Activated CD4-positive, alpha-beta memory T cell treated with anti-CD3 and anti-CD28 coated beads, Interleukin-2, amount 10 ng/mL, durations not matched to agents 7 days and 5 days (primary cell): ENCODE measurements around the gene ADCY7. TPM values are rescaled to one million over a fixed set of nuclear protein-coding genes. Genes with fewer than 3 reads are reported as not detected.
A peak's percentile ranks its signal among the peaks of the same experiment; 100 is the strongest.
"Not testable (repeated sequence)": the region's sequence is repeated elsewhere in the genome, so short reads cannot be mapped to it uniquely, and the experiment has no call there.

Experiments used
- CTCF ChIA-PET: fragments of 350-600 bp; sonication (Branson Sonifier 250); formaldehyde crosslinking; loops from one replicate; lab custom pipeline; 2021; ENCODE audit warnings: antibody characterized with exemption, inconsistent platforms; lab: Charles Lee
- POLR2A ChIA-PET: fragments of 350-600 bp; sonication (Branson Sonifier 250); formaldehyde crosslinking; loops from one replicate; lab custom pipeline; 2021; ENCODE audit warnings: antibody characterized with exemption; lab: Charles Lee
- DNase-seq: peaks from one replicate; pipeline ENCODE4 v3.0.0-alpha.2; 2020
- H3K27ac Mint-ChIP-seq: one replicate; pipeline ENCODE4 v1.8.0; 2021; ENCODE audit warnings: mild to moderate bottlenecking, mixed read lengths
- H3K27me3 Mint-ChIP-seq: one replicate; pipeline ENCODE4 v1.8.0; 2021; ENCODE audit warnings: mixed read lengths
- H3K36me3 Mint-ChIP-seq: one replicate; pipeline ENCODE4 v1.8.0; 2021; ENCODE audit warnings: low read depth, mixed read lengths
- H3K4me1 Mint-ChIP-seq: one replicate; pipeline ENCODE4 v1.8.0; 2021; ENCODE audit warnings: mixed read lengths
- H3K4me3 Mint-ChIP-seq: one replicate; pipeline ENCODE4 v1.8.0; 2021; ENCODE audit warnings: mild to moderate bottlenecking, mixed read lengths
- H3K9me3 Mint-ChIP-seq: one replicate; pipeline ENCODE4 v1.8.0; 2021; ENCODE audit warnings: mixed read lengths
- total RNA-seq, 2 experiments: library from RNA; stranded (reverse); gene quantifications; one replicate each; pipeline ENCODE4 v1.2.3, GENCODE V29; 2021

The ADCY7 gene
- total RNA-seq, 2 experiments from 2014 or later = 266 to 270 TPM

- ChIA-PET POLR2A (interaction anchor here (1.0 to 9.8 kb wide), 7 partner anchors 9 to 477 kb away, joined by 3 to 165 read pairs (median 4); no protein-coding TSS in a partner anchor), CTCF (interaction anchor here (0.9 to 13.2 kb wide), 5 partner anchors 10 to 477 kb away, joined by 3 to 364 read pairs (median 57); partner anchors contain the start of gene CNEP1R1)
- no peak for DNase-seq
- H3K36me3 Mint-ChIP-seq = peaks cover 80% of the 10 kb centered on the region
- peak overlapping the region; percentile 26 for H3K27ac Mint-ChIP-seq
- no peaks in the 10 kb centered on the region for H3K27me3 Mint-ChIP-seq
- no peaks in the 10 kb centered on the region for H3K9me3 Mint-ChIP-seq
- no peak overlapping the region for H3K4me3 Mint-ChIP-seq
- peaks cover 76% of the 10 kb centered on the region for H3K4me1 Mint-ChIP-seq
These were observed 63.3 kb downstream of the ADCY7 start for GRCh38 chr16:50329446-50330189.

- no peak overlapping the region for H3K4me3 Mint-ChIP-seq
- no peak for DNase-seq
- H3K9me3 Mint-ChIP-seq = no peaks in the 10 kb centered on the region
- H3K4me1 Mint-ChIP-seq = peaks cover 83% of the 10 kb centered on the region
- ChIA-PET POLR2A (interaction anchor here (1.1 to 9.8 kb wide), 3 partner anchors 7 to 98 kb away, joined by 3 to 165 read pairs (median 3); no protein-coding TSS in a partner anchor), CTCF (interaction anchor here (13.2 kb wide), 1 partner anchor 24 kb away, joined by 364 read pairs; no protein-coding TSS in a partner anchor)
- H3K27me3 Mint-ChIP-seq = no peaks in the 10 kb centered on the region
- H3K27ac Mint-ChIP-seq = peak overlapping the region; percentile 19
- peaks cover 76% of the 10 kb centered on the region for H3K36me3 Mint-ChIP-seq
These were observed 65.2 kb downstream of the ADCY7 start for GRCh38 chr16:50331570-50331969.

GRCh38 chr16:50332599-50332998, 66.2 kb downstream of the ADCY7 start:
- Mint-ChIP-seq H3K4me3 (no peak overlapping the region), H3K27ac (no peak overlapping the region)

GRCh38 chr16:50334106-50334975, 68.0 kb downstream of the ADCY7 start:
- no peak for DNase-seq
- Mint-ChIP-seq H3K4me1 (peaks cover 85% of the 10 kb centered on the region), H3K36me3 (peaks cover 75% of the 10 kb centered on the region), H3K27ac (peak overlapping the region; percentile 95), H3K9me3 (no peaks in the 10 kb centered on the region), H3K27me3 (no peaks in the 10 kb centered on the region), H3K4me3 (peak overlapping the region; percentile 11)
- ChIA-PET CTCF (no interaction called here), POLR2A (interaction anchor here (0.6 to 1.5 kb wide), 4 partner anchors 22 to 143 kb away, joined by 3 read pairs; partner anchors contain the start of gene ADCY7)

More at GRCh38 chr16:50332599-50332998, 66.2 kb downstream of the ADCY7 start:
- POLR2A ChIA-PET = no interaction called here
- H3K9me3 Mint-ChIP-seq = no peaks in the 10 kb centered on the region
- H3K4me1 Mint-ChIP-seq = peaks cover 83% of the 10 kb centered on the region
- CTCF ChIA-PET = interaction anchor here (13.2 kb wide), 1 partner anchor 23 kb away, joined by 364 read pairs; no protein-coding TSS in a partner anchor
- no peak for DNase-seq
- no peaks in the 10 kb centered on the region for H3K27me3 Mint-ChIP-seq
- peaks cover 75% of the 10 kb centered on the region for H3K36me3 Mint-ChIP-seq

GRCh38 chr16:50335196-50335958, 69.0 kb downstream of the ADCY7 start:
- Mint-ChIP-seq H3K4me3 (peak overlapping the region; percentile 29), H3K9me3 (no peaks in the 10 kb centered on the region), H3K27me3 (no peaks in the 10 kb centered on the region), H3K36me3 (peaks cover 67% of the 10 kb centered on the region), H3K4me1 (peaks cover 82% of the 10 kb centered on the region), H3K27ac (peak overlapping the region; percentile 95)
- POLR2A ChIA-PET = interaction anchor here (1.0 to 6.8 kb wide), 4 partner anchors 9 to 90 kb away, joined by 3 to 165 read pairs (median 3); partner anchors contain the start of gene ADCY7
- DNase-seq = peak; percentile 66
- CTCF ChIA-PET = no interaction called here

- ChIA-PET POLR2A (interaction anchor here (0.7 to 6.8 kb wide), 8 partner anchors 10 to 409 kb away, joined by 3 to 165 read pairs (median 22); partner anchors contain the start of gene ADCY7), CTCF (interaction anchor here (0.7 to 7.2 kb wide), 5 partner anchors 9 to 328 kb away, joined by 3 to 98 read pairs (median 6); no protein-coding TSS in a partner anchor)
- Mint-ChIP-seq H3K4me3 (no peak overlapping the region), H3K4me1 (peaks cover 78% of the 10 kb centered on the region), H3K27ac (peak overlapping the region; percentile 95), H3K27me3 (no peaks in the 10 kb centered on the region), H3K36me3 (peaks cover 65% of the 10 kb centered on the region), H3K9me3 (no peaks in the 10 kb centered on the region)
- no peak for DNase-seq
These were observed 70.5 kb downstream of the ADCY7 start for GRCh38 chr16:50336884-50337283.

GRCh38 chr16:50338371-50339231, 72.2 kb downstream of the ADCY7 start:
- CTCF ChIA-PET = interaction anchor here (0.8 to 7.2 kb wide), 9 partner anchors 11 to 468 kb away, joined by 3 to 98 read pairs (median 5); partner anchors contain the start of gene CNEP1R1
- H3K27ac Mint-ChIP-seq = peak overlapping the region; percentile 95
- peaks cover 72% of the 10 kb centered on the region for H3K4me1 Mint-ChIP-seq
- peak; percentile 50 for DNase-seq
- H3K36me3 Mint-ChIP-seq = peaks cover 64% of the 10 kb centered on the region
- POLR2A ChIA-PET = interaction anchor here (0.7 to 6.8 kb wide), 24 partner anchors 12 to 468 kb away, joined by 3 to 165 read pairs (median 5); partner anchors contain the start of genes ADCY7, BRD7, CNEP1R1 and CYLD
- H3K27me3 Mint-ChIP-seq = no peaks in the 10 kb centered on the region
- no peaks in the 10 kb centered on the region for H3K9me3 Mint-ChIP-seq
- H3K4me3 Mint-ChIP-seq = peak overlapping the region; percentile 59

- H3K36me3 Mint-ChIP-seq = peaks cover 65% of the 10 kb centered on the region
- ChIA-PET CTCF (interaction anchor here (1.0 to 7.2 kb wide), 5 partner anchors 13 to 466 kb away, joined by 3 to 98 read pairs (median 11); partner anchors contain the start of gene CNEP1R1), POLR2A (interaction anchor here (2.1 to 6.8 kb wide), 4 partner anchors 13 to 124 kb away, joined by 6 to 165 read pairs (median 62); no protein-coding TSS in a partner anchor)
- peaks cover 2% of the 10 kb centered on the region for H3K9me3 Mint-ChIP-seq
- H3K27me3 Mint-ChIP-seq = no peaks in the 10 kb centered on the region
- no peak for DNase-seq
- H3K27ac Mint-ChIP-seq = peak overlapping the region; percentile 51
- no peak overlapping the region for H3K4me3 Mint-ChIP-seq
- peaks cover 56% of the 10 kb centered on the region for H3K4me1 Mint-ChIP-seq
These were observed 74.2 kb downstream of the ADCY7 start for GRCh38 chr16:50340578-50340977.

- Mint-ChIP-seq H3K4me1 (peaks cover 40% of the 10 kb centered on the region), H3K36me3 (peaks cover 81% of the 10 kb centered on the region)
- ChIA-PET POLR2A (interaction anchor here (1.5 to 1.6 kb wide), 2 partner anchors 17 to 18 kb away, joined by 4 to 6 read pairs; no protein-coding TSS in a partner anchor), CTCF (interaction anchor here (1.1 kb wide), 1 partner anchor 16 kb away, joined by 5 read pairs; no protein-coding TSS in a partner anchor)
- not testable (repeated sequence) for H3K9me3 Mint-ChIP-seq, H3K4me3 Mint-ChIP-seq, H3K27me3 Mint-ChIP-seq, DNase-seq, H3K27ac Mint-ChIP-seq
These were observed 77.2 kb downstream of the ADCY7 start for GRCh38 chr16:50343566-50343965.

GRCh38 chr16:50345210-50345609, 78.9 kb downstream of the ADCY7 start:
- Mint-ChIP-seq H3K9me3 (peaks cover 12% of the 10 kb centered on the region), H3K4me1 (peaks cover 31% of the 10 kb centered on the region), H3K36me3 (peaks cover 92% of the 10 kb centered on the region)
- H3K27me3 Mint-ChIP-seq, DNase-seq, CTCF ChIA-PET, H3K4me3 Mint-ChIP-seq, H3K27ac Mint-ChIP-seq: not testable (repeated sequence)
- POLR2A ChIA-PET = interaction anchor here (1.6 kb wide), 1 partner anchor 18 kb away, joined by 6 read pairs; no protein-coding TSS in a partner anchor
